GM18499 (cell line): Measurements from ENCODE around the gene PATL2.
"Not testable (repeated sequence)": the region's sequence is repeated elsewhere in the genome, so short reads cannot be mapped to it uniquely, and the experiment has no call there.

Source experiments
- ATAC-seq: cut with Tn5 transposase; IDR thresholded peaks from one replicate; pipeline ENCODE4 v1.9.1; 2021; ENCODE audit warnings: moderate number of reproducible peaks; ENCODE audit not compliant: insufficient read depth, unreplicated experiment

The PATL2 gene

DNA sequence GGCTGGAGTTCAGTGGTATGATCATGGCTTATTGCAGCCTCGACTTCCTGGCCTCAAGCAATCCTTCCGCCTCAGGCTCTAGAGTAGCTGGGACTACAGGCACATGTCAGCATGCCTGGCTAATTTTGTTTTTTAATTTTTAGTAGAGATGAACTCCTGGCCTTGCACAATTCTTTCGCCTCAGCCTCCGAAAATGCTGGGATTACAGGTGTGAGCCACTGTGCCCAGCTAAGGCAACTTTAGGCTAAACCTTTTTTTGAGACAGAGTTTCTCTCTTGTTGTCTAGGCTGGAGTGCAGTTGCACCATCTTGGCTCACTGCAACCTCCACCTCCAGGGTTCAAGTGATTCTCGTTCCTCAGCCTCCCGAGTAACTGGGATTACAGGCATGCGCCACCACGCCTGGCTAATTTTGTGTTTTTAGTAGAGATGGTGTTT lies 8.9 kb upstream of the PATL2 start:
- not testable (repeated sequence) for ATAC-seq

DNA sequence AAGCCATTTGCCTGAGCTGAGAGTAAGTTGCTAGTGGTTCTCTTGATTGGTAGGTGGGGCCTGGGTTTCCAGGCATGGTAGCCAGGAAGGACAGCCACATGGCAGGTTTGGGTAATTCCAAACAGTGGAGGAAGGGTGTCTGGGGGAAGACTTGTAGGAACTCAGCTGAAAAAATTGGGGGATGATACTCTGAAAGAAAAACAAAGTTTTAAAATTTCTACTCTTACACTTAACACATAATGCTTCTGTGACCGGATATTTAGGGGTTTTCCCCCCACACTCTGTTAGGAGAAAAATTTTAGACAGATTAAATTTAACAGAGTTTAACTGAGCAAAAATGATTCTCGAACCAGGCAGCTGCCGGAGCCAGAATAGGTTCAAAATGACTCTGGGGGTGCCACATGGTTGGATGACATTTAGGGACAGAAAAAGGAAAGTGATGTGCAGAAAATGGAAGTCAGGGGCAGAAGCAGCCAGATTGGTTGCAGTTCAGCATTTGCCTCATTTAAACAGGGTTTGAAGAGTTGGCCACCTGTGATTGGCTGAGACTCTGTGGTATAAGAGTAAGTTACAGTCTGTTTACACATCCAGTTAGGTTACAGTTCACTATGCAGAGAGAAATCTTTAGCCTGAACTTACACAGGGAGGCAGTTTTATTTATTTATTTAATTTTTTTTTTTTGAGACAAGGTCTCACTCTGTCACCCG lies 8.3 kb upstream of the PATL2 start:
- ATAC-seq, result peak; percentile 26

DNA sequence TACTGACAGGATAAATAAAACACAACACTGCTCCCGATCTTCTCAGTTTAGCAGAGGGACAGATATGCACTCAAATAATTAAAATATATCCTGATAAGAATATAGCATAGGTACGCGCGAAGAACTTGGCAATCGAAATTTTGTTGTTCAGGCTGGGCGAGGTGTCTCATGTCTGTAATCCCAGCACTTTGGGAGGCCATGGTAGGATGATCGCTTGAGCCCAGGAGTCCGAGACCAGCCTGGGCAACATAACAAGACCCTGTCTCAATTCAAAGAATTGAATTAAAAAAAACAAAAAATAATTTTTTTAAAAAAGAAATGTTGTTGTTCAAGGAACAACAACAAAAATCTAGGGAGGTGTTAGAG lies 7.8 kb upstream of the PATL2 start:
- ATAC-seq, result no peak

DNA sequence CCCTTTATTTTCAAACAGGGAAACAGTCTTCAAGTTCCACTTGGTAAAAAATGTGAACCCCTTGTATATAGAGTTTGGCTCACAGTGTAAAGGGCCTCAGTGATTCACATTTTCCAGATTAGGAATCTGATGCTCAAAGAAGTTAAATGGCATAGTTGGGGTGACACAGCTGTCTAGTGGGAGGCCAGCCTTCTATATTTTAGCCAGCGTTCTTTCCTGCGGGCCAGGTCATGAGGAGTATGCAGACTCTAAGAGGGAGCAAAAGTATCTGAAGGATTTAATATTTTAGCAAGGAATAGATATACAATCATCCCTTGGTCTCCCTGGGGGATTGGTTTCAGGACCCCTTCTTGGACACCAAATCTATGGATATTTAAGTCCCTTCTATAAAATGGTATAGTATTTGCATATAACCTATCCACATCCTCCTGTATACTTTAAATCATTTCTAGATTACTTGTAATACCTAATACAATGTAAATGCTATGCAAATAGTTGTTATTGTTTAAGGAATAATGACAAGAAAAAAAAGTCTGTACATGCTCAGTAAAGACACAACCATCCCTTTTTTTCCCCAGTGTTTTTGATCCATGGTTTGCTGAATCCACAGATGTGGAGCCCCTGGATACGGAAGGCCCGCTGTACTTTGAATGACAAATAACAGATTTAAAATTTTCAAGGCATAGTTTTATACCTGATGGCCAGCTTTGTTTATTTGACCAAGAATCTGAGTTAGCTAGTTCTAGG lies 7.2 kb upstream of the PATL2 start:
- no peak for ATAC-seq

DNA sequence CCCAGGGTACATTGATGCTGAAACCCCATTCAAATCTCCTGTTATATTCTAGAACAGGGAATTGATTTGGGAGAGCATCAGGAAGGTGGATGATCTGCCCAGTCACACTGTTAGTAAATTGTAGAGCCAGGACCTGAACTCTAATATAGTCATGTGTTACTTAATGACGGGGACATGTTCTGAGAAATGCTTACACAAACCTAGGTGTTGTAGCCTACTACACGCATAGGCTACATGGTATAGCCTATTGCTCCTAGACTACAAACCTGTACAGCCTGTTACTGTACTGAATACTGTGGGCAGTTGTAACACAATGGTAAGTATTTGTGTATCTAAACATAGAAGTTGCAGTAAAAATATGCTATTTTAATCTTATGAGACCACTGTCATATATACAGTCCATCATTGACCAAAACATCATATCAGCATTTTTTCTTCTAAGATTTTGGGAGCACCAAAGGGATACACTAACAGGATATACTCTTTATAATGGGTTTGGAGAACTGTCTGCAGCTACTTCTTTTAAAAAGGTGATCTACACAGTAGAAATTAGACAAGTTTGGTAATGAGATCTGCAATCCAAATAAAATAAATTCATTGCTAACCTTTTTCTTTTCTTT lies 6.0 kb upstream of the PATL2 start:
- ATAC-seq, result no peak

DNA sequence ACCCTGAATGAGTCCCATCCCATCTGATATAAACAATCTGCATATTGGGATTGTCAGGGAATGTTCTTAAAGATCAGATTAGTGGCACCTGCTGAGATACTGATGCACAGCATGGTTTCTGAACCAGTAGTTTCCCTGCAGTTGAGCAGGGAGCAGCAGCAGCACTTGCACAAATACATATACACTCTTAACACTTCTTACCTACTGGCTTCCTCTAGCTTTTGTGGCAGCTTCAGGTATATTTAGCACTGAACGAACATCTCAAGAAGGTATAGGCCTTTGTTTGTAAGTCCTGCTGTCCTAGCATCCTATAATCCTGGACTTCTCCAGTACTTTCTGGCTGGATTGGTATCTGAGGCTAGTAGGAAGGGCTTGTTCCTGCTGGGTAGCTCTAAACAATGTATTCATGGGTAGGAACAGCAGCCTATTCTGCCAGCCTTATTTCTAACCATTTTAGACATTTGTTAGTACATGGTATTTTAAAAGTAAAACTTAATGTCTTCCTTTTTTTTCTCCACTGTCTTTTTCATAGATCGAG lies 4.7 kb upstream of the PATL2 start:
- ATAC-seq, result no peak

DNA sequence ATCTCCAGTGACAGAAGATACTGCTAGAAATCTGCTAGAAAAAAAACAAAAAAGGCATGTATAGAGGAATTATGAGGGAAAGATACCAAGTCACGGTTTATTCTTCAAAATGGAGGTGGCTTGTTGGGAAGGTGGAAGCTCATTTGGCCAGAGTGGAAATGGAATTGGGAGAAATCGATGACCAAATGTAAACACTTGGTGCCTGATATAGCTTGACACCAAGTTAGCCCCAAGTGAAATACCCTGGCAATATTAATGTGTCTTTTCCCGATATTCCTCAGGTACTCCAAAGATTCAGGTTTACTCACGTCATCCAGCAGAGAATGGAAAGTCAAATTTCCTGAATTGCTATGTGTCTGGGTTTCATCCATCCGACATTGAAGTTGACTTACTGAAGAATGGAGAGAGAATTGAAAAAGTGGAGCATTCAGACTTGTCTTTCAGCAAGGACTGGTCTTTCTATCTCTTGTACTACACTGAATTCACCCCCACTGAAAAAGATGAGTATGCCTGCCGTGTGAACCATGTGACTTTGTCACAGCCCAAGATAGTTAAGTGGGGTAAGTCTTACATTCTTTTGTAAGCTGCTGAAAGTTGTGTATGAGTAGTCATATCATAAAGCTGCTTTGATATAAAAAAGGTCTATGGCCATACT lies 4.1 kb upstream of the PATL2 start:
- no peak for ATAC-seq

DNA sequence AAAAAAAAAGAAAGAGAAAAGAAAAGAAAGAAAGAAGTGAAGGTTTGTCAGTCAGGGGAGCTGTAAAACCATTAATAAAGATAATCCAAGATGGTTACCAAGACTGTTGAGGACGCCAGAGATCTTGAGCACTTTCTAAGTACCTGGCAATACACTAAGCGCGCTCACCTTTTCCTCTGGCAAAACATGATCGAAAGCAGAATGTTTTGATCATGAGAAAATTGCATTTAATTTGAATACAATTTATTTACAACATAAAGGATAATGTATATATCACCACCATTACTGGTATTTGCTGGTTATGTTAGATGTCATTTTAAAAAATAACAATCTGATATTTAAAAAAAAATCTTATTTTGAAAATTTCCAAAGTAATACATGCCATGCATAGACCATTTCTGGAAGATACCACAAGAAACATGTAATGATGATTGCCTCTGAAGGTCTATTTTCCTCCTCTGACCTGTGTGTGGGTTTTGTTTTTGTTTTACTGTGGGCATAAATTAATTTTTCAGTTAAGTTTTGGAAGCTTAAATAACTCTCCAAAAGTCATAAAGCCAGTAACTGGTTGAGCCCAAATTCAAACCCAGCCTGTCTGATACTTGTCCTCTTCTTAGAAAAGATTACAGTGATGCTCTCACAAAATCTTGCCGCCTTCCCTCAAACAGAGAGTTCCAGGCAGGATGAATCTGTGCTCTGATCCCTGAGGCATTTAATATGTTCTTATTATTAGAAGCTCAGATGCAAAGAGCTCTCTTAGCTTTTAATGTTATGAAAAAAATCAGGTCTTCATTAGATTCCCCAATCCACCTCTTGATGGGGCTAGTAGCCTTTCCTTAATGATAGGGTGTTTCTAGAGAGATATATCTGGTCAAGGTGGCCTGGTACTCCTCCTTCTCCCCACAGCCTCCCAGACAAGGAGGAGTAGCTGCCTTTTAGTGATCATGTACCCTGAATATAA lies 2.2 kb upstream of the PATL2 start:
- no peak for ATAC-seq

DNA sequence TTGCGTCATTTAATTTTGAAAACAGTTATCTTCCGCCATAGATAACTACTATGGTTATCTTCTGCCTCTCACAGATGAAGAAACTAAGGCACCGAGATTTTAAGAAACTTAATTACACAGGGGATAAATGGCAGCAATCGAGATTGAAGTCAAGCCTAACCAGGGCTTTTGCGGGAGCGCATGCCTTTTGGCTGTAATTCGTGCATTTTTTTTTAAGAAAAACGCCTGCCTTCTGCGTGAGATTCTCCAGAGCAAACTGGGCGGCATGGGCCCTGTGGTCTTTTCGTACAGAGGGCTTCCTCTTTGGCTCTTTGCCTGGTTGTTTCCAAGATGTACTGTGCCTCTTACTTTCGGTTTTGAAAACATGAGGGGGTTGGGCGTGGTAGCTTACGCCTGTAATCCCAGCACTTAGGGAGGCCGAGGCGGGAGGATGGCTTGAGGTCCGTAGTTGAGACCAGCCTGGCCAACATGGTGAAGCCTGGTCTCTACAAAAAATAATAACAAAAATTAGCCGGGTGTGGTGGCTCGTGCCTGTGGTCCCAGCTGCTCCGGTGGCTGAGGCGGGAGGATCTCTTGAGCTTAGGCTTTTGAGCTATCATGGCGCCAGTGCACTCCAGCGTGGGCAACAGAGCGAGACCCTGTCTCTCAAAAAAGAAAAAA lies 1.4 kb upstream of the PATL2 start:
- no peak for ATAC-seq

DNA sequence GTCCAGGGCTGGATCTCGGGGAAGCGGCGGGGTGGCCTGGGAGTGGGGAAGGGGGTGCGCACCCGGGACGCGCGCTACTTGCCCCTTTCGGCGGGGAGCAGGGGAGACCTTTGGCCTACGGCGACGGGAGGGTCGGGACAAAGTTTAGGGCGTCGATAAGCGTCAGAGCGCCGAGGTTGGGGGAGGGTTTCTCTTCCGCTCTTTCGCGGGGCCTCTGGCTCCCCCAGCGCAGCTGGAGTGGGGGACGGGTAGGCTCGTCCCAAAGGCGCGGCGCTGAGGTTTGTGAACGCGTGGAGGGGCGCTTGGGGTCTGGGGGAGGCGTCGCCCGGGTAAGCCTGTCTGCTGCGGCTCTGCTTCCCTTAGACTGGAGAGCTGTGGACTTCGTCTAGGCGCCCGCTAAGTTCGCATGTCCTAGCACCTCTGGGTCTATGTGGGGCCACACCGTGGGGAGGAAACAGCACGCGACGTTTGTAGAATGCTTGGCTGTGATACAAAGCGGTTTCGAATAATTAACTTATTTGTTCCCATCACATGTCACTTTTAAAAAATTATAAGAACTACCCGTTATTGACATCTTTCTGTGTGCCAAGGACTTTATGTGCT lies 721 bp upstream of the PATL2 start:
- ATAC-seq, result peak; percentile 4

DNA sequence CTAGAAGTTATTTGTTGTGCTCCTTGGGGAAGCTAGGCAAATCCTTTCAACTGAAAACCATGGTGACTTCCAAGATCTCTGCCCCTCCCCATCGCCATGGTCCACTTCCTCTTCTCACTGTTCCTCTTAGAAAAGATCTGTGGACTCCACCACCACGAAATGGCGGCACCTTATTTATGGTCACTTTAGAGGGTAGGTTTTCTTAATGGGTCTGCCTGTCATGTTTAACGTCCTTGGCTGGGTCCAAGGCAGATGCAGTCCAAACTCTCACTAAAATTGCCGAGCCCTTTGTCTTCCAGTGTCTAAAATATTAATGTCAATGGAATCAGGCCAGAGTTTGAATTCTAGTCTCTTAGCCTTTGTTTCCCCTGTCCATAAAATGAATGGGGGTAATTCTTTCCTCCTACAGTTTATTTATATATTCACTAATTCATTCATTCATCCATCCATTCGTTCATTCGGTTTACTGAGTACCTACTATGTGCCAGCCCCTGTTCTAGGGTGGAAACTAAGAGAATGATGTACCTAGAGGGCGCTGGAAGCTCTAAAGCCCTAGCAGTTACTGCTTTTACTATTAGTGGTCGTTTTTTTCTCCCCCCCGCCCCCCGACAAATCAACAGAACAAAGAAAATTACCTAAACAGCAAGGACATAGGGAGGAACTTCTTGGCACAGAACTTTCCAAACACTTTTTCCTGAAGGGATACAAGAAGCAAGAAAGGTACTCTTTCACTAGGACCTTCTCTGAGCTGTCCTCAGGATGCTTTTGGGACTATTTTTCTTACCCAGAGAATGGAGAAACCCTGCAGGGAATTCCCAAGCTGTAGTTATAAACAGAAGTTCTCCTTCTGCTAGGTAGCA lies 657 bp downstream of the PATL2 start:
- ATAC-seq, result no peak

DNA sequence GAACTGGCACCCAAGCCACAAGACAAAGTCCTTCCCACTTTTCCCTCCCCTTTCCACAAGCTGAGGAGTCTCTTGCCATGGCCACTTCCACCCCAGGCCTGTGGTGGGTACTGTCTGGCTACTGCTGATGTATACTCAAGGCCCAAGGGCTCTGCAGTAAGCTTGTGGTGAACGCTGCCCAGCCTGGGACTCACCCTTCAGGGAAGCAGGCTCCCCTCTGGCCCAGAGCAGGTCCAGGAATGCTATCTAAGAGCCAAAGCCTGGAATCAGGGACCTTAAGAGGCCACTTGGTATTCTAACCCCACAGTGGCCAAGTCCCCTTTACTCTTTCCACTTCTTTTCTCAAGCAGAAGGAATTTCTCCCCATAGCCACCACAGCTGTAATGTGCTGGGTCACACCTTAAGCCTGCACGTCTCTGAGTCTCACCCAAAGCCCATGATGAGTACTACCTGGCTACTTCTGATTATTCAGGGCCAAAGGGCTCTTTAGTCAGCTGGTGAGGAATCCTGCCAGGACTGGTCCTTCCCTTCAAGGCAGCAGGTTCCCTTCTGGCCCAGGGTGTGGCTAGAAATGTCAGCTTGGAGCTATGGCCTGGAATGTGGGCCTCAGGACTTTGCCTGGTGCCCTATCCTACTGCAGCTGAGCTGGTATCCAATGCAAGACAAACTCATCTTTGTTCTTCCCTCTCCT lies 4.0 kb downstream of the PATL2 start:
- no peak for ATAC-seq

DNA sequence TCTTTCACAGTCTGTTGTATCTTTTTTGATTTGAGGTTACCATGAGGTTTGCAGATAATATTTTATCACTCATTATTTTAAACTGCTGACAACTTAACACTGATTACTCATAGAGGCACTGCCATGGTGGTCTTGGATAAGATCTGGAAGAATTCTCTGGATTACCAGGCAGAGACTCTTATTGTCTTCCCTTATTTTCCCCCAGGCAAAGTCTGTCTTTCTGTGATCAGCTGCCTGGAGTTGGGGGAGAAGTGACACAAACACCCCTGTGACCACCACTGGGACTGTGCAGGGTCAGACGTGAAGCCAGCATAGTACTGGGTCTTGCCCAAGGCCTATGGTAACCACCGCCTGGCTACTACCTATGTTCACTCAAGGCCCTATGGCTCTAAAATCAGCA lies 4.7 kb downstream of the PATL2 start:
- no peak for ATAC-seq

DNA sequence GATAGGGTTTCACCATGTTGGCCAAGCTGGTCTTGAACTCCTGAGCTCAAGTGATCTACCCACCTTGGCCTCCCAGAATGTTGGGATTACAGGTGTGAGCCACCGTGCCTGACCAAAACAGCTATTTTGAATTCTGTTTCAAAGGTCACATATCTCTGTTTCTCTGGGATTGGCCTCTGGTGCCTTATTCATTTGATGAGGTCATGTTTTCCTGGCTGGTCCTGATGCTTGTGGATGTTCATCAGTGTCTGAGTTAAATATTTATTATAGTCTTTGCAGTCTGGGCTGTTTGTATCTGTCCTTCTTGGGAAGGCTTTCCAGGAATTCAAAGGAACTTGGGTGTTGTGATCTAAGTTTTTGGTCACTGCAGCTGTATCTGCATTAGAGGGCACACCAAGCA lies 5.1 kb downstream of the PATL2 start:
- no peak for ATAC-seq

DNA sequence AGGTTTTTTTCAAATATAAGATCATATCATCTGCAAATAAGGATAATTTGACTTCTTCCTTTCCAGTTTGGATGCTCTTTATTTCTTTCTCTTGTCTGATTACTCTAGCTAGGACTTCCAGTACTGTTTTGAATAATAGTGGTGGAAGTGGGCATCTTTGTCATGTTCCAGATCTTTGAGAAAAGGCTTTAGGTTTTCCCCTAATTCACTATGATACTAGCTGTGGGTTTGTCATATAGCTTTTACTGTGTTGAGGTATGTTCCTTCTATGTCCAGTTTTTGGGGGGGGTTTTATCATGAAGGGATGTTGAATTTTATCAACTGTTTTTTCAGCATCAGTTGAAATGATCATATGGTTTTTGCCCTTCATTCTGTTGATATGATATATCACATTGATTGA lies 10.4 kb downstream of the PATL2 start:
- not testable (repeated sequence) for ATAC-seq

DNA sequence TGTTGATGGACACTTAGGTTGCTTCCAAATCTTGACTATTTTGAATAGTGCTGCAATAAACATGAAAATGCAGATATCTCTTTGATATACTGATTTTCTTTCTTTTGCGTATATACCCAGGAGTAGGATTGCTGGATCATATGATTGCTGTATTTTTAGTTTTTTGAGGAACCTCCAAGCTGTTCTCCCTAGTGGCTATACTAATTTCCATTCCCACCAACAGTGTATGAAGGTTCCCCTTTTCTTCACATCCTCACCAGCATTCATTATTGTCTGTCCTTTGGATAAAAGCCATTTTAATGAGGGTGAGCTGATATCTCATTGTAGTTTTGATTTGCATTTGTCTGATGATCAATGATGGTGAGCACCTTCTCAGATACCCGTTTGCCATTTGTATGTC lies 12.5 kb downstream of the PATL2 start:
- ATAC-seq, result no peak

DNA sequence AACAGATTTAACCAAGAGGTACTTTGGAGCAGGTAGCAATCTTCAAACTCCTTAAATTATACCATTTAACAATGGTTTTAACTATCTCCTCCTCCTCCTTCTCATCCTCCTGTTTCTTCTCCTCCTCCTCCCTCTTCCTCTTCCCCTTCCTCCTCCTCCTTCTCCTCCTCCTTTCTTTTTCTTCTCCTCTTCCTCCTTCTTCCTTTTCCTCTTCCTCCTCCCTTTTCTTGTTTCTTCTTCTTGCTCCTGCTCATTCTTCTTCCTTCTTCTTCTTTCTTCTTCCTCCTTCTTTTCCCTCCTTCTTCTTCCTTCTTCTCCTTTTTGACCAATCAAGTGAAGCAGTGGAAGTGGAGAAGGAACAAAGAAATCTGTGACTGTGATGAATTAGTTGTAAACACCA lies 14.1 kb downstream of the PATL2 start:
- no peak for ATAC-seq
